Adrenal gland (tissue), 12 donors: Measurements from ENCODE around the gene CNN3. TPM values are rescaled to one million over a fixed set of nuclear protein-coding genes. Genes with fewer than 3 reads are reported as not detected.

ENCODE experiments used
- DNase-seq, 7 donors: peaks; one replicate each; pipeline ENCODE4 v3.0.0-alpha.2; 2019 to 2020
- H3K27ac ChIP-seq, 5 donors: fragments of 200-600 bp; sonication (generic) in 4 of 5; 1 replicate in 3 of 5; 2 replicates in 2 of 5; pipeline versions ENCODE4 v1.5.1 to v1.8.0; 2016 to 2020; ENCODE audit warnings: mild to moderate bottlenecking in 1 of 5
- H3K27me3 ChIP-seq: fragments of 200-600 bp; 2 replicates; pipeline ENCODE4 v1.8.0; 2021
- H3K36me3 ChIP-seq, 2 donors: fragments of 200-600 bp; replicated peaks in 1 of 2; 1 replicate in 1 of 2; 2 replicates in 1 of 2; pipeline versions ENCODE4 v1.5.1 to v1.8.0; 2018 to 2022
- H3K4me1 ChIP-seq, 2 donors: fragments of 200-600 bp; replicated peaks in 1 of 2; 1 replicate in 1 of 2; 2 replicates in 1 of 2; pipeline versions ENCODE4 v1.5.1 to v1.8.0; 2018 to 2021
- H3K4me3 ChIP-seq, 4 donors: fragments of 200-600 bp; sonication (generic) in 3 of 4; one replicate each; pipeline ENCODE4 v1.5.1; 2016 to 2018
- H3K9me3 ChIP-seq, 3 donors: fragments of 200-600 bp; sonication (generic) in 1 of 3; replicated peaks in 1 of 3; 1 replicate in 2 of 3; 2 replicates in 1 of 3; pipeline versions ENCODE4 v1.5.1 to v1.8.0; 2016 to 2021
- POLR2A ChIP-seq, 2 donors: fragments of 450-650 bp; IDR thresholded peaks; one replicate each; pipeline ENCODE4 v1.6.1; 2017; ENCODE audit warnings: antibody characterized with exemption in 2 of 2, mild to moderate bottlenecking in 2 of 2, moderate library complexity in 1 of 2
- WGBS, 4 donors: extraction: QIAGEN DNeasy Blood & Tissue Kit in 2 of 4; methylation state at CpG; one replicate each; pipeline versions ENCODE4 v1.1.5 to v1.1.7; 2013 to 2017; 5-methylcytosine and 5-hydroxymethylcytosine counted together
- intact Hi-C, 2 donors: fragments of 100-400 bp; cut with DNase I; formaldehyde crosslinking; loops; one replicate each; pipeline versions ENCODE4 v1.14.1 to v1.15.0; 2022 to 2023
- polyA plus RNA-seq, 3 donors: library from polyadenylated mRNA; stranded (reverse); fragments of 200-250 nt in 2 of 3; fragments of 350-450 nt in 1 of 3; fragmentation: Illumina TruSeq in 1 of 3; extraction: RNeasy Lipid Tissue Mini Kit (QIAGEN cat#74804) in 1 of 3; gene quantifications; one replicate each; pipeline ENCODE4 v1.2.3, GENCODE V29; 2013 to 2014
- total RNA-seq, 9 donors: library from RNA; depleted of rRNA in 4 of 9; stranded (reverse); fragments of >200 nt in 4 of 9; fragments of 120-200 nt in 1 of 9; fragmentation: NEBNext Ultra II Directional in 1 of 9; extraction: Animal tissue kit (Norgen Biotek cat#: 25700) in 1 of 9; gene quantifications; one replicate each; pipeline versions ENCODE4 v1.1.0 to v1.2.4, GENCODE V29; 2013 to 2023
- TF ChIP-seq, protein P1 (sequence below), 6 experiments: fragments of 450-650 bp in 4 of 6; fragments of 200-600 bp in 2 of 6; sonication (generic) in 1 of 6; IDR thresholded peaks; 1 replicate in 5 of 6; 2 replicates in 1 of 6; pipeline versions ENCODE4 v1.5.1 to v1.8.0; 2016 to 2021; ENCODE audit warnings: antibody characterized with exemption in 6 of 6, mild to moderate bottlenecking in 2 of 6, moderate library complexity in 1 of 6
- donor health status: healthy with polysubstance abuse.
- donor health status: Bipolar disorder and iron deficiency.
- donor health status: DM: yes; HTN: yes; CAD: no.
- donor health status: DM: no; HTN: no; CAD: no.
- donor health status: DM: no; HTN: no; CAD: no.
- donor health status: DM: yes; HTN: yes; CAD: no.

Gene CNN3
- total and polyA plus RNA-seq, 12 donors = 97.3 to 766 (median 412) TPM

DNA sequence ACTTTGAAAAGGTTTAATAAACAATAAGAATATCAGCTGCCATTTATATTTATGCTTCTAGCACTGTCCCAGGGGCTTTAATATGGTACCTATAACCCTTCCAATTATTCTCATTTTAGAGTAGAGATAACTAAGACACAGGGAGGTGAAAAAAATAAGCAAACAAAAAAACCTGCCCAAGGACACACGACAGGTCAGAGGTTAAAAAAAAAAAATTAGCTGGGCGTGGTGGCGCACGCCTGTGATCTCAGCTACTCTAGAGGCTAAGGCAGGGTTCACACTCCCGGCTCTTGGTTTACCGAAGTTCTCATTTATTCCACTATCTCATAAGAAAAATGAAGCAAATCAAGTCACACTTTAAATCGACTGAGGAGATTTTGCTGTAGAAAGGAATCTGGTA, 34.7 kb upstream of the CNN3 start:
- H3K9me3 ChIP-seq = no peaks in the 10 kb centered on the region
- no peaks in the 10 kb centered on the region for H3K27me3 ChIP-seq
- intact Hi-C loops = no loop called here
- no peaks in the 10 kb centered on the region for H3K36me3 ChIP-seq
- H3K27ac ChIP-seq = peak overlapping the region in 3 of 5 donors; percentile 70 to 89 (median 85)
- no peak overlapping the region for H3K4me3 ChIP-seq
- no peak for DNase-seq
- 75 to 96% (median 91%) methylated on average over 7 of the region's 7 CpGs for WGBS, 4 donors
- H3K4me1 ChIP-seq = peaks cover 16 to 23% of the 10 kb centered on the region in 2 donors
- TF ChIP-seq, protein P1, sequence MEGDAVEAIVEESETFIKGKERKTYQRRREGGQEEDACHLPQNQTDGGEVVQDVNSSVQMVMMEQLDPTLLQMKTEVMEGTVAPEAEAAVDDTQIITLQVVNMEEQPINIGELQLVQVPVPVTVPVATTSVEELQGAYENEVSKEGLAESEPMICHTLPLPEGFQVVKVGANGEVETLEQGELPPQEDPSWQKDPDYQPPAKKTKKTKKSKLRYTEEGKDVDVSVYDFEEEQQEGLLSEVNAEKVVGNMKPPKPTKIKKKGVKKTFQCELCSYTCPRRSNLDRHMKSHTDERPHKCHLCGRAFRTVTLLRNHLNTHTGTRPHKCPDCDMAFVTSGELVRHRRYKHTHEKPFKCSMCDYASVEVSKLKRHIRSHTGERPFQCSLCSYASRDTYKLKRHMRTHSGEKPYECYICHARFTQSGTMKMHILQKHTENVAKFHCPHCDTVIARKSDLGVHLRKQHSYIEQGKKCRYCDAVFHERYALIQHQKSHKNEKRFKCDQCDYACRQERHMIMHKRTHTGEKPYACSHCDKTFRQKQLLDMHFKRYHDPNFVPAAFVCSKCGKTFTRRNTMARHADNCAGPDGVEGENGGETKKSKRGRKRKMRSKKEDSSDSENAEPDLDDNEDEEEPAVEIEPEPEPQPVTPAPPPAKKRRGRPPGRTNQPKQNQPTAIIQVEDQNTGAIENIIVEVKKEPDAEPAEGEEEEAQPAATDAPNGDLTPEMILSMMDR (IDR thresholded peaks at IDR 0.05) = no peak

DNA sequence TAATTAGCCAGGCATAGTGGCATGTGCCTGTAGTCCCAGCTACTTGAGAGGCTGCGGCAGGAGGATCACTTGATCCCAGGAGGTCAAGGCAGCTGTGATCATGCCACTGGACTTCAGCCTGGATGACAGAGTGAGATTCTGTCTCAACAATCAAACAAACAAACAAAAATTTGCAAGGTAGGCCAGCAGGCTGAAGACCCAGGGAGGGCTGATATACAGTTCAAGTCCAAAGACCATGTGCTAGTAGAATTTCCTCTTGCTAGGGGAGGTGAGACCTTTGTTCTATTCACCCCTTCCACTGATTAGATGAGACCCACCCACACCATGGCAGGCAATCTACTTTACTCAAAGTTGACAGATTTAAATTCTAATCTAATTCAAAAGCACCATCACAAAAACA, 31.2 kb upstream of the CNN3 start:
- H3K27ac ChIP-seq = no peak overlapping the region
- H3K4me1 ChIP-seq = peaks cover 31 to 37% of the 10 kb centered on the region in 2 donors
- DNase-seq = no peak
- H3K9me3 ChIP-seq = no peaks in the 10 kb centered on the region
- H3K36me3 ChIP-seq = no peaks in the 10 kb centered on the region
- TF ChIP-seq POLR2A (IDR thresholded peaks at IDR 0.05) = no peak
- TF ChIP-seq, protein P1 (IDR thresholded peaks at IDR 0.05) = no peak
- no peaks in the 10 kb centered on the region for H3K27me3 ChIP-seq
- no peak overlapping the region for H3K4me3 ChIP-seq
- WGBS, 4 donors = 88 to 93% (median 93%) methylated on average over 1 of the region's 1 CpG
- intact Hi-C loops = no loop called here

DNA sequence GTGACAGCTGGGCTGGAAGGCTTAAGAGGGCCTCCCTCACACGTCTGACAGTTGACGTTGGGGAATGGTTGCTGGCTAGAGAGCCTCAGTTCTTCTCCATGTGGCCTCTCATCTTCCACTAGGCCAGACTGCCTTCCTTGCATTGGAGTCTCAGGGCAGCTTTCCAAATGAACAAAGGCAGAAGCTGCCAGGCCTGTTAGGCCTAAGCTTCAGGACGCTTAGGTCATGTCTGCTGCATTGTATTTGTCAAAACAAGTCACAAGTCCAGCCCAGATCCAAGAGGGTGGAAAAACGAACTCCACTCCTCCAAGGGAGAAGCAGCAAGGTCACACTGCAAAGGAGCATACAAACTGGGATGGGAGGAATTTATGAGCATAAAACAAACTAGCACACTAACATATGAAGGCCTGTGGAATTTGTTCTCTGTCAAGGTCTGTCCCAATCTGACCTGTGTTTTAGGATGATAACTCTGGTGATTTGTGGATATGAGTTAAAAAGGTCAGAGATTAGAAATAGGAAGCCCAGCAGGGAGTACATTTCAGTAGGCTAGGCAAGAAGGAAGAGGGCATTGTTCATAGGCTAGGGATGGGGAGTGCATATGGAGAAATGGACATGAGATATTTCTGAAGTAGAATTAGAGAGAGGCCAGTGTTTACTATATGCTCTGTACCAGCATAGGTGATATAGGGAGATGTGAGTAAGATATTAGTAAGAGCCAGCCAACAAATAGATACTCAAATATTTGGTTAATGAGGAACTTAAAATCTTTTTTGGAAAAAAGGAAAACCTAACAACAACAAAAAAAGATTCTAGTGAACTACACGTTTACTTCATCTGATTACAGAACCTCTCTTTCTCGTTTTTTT, 29.1 kb upstream of the CNN3 start:
- peak; percentile 63 to 90 (median 81) for DNase-seq
- intact Hi-C loops = no loop called here

More for the DNA sequence above, 29.1 kb upstream of the CNN3 start:
- peak overlapping the region; percentile 75 to 85 (median 78) for H3K27ac ChIP-seq
- H3K9me3 ChIP-seq = no peaks in the 10 kb centered on the region
- no peaks in the 10 kb centered on the region for H3K27me3 ChIP-seq
- H3K36me3 ChIP-seq = no peaks in the 10 kb centered on the region
- peak in 1 of 2 donors; percentile 68 for TF ChIP-seq POLR2A (IDR thresholded peaks at IDR 0.05)
- TF ChIP-seq, protein P1 (IDR thresholded peaks at IDR 0.05) = no peak
- H3K4me3 ChIP-seq = no peak overlapping the region
- peaks cover 22 to 35% of the 10 kb centered on the region in 2 donors for H3K4me1 ChIP-seq
- 27 to 50% (median 32%) methylated on average over 6 of the region's 6 CpGs for WGBS, 4 donors
